Esophagus muscularis mucosa (tissue), 3 donors: ENCODE measurements around the gene ZNFX1.

ENCODE experiments used
- CTCF ChIP-seq, 3 experiments: fragments of 200-600 bp in 2 of 3; fragments of 450-650 bp in 1 of 3; sonication (generic) in 2 of 3; IDR thresholded peaks; one replicate each; pipeline ENCODE4 v1.5.1; 2017 to 2019; ENCODE audit warnings: antibody characterized with exemption in 3 of 3, mild to moderate bottlenecking in 2 of 3, moderate library complexity in 1 of 3
- POLR2A ChIP-seq: fragments of 450-650 bp; IDR thresholded peaks from one replicate; pipeline ENCODE4 v1.6.1; 2017; ENCODE audit warnings: antibody characterized with exemption, moderate library complexity, mild to moderate bottlenecking, low read depth

- no peak for TF ChIP-seq CTCF (IDR thresholded peaks at IDR 0.05)
- no peak for TF ChIP-seq POLR2A
Observed at GRCh38 chr20:49290608-49291191, 12.8 kb upstream of the ZNFX1 start.
